Uterus (tissue), 4 donors: Measurements from ENCODE around the gene FDXR. TPM values are rescaled to one million over a fixed set of nuclear protein-coding genes. Genes with fewer than 3 reads are reported as not detected.

Experiments used
- DNase-seq, 2 donors: peaks; one replicate each; pipeline ENCODE4 v3.0.0-alpha.2; 2019 to 2020
- H3K27ac ChIP-seq, 2 donors: fragments of 200-600 bp; sonication (generic); 1 replicate in 1 of 2; 2 replicates in 1 of 2; pipeline ENCODE4 v1.5.1; 2016 to 2018
- H3K27me3 ChIP-seq, 2 donors: fragments of 200-600 bp; sonication (generic); one replicate each; pipeline ENCODE4 v1.5.1; 2018 to 2019; ENCODE audit warnings: control low read depth in 1 of 2
- H3K36me3 ChIP-seq, 2 donors: fragments of 200-600 bp; sonication (generic); one replicate each; pipeline ENCODE4 v1.5.1; 2019; ENCODE audit warnings: control low read depth in 1 of 2
- H3K4me1 ChIP-seq, 2 donors: fragments of 200-600 bp; sonication (generic); one replicate each; pipeline ENCODE4 v1.5.1; 2018 to 2019; ENCODE audit warnings: control low read depth in 1 of 2
- H3K4me3 ChIP-seq, 2 donors: fragments of 200-600 bp; sonication (generic); 1 replicate in 1 of 2; 2 replicates in 1 of 2; pipeline ENCODE4 v1.5.1; 2018 to 2019; ENCODE audit warnings: mild to moderate bottlenecking in 1 of 2
- H3K9me3 ChIP-seq, 2 donors: fragments of 200-600 bp; sonication (generic); one replicate each; pipeline ENCODE4 v1.5.1; 2019; ENCODE audit warnings: control low read depth in 1 of 2
- CTCF ChIP-seq, 4 experiments: fragments of 200-600 bp in 2 of 4; fragments of 450-650 bp in 2 of 4; sonication (generic) in 2 of 4; IDR thresholded peaks; one replicate each; pipeline ENCODE4 v1.5.1; 2016 to 2019; ENCODE audit warnings: antibody characterized with exemption in 4 of 4, mild to moderate bottlenecking in 2 of 4, moderate library complexity in 1 of 4
- POLR2A ChIP-seq, 2 donors: fragments of 450-650 bp; IDR thresholded peaks; one replicate each; pipeline ENCODE4 v1.6.1; 2016; ENCODE audit warnings: antibody characterized with exemption in 2 of 2, mild to moderate bottlenecking in 1 of 2, moderate library complexity in 1 of 2
- intact Hi-C: fragments of 100-400 bp; cut with DNase I; formaldehyde crosslinking; loops from one replicate; pipeline ENCODE4 v1.15.1; 2023; ENCODE audit warnings: low total_unique reads
- total RNA-seq, 4 donors: library from RNA; depleted of rRNA in 3 of 4; stranded (reverse); fragments of >200 nt in 3 of 4; gene quantifications; one replicate each; pipeline versions ENCODE4 v1.1.0 to v1.2.4, GENCODE V29; 2014 to 2023
- donor health status: DM: yes; HTN: yes; CAD: no.

Gene FDXR
- total RNA-seq = 10 to 100 TPM in 1 of 4 donors, 1 to 10 TPM in 2, not detected in 1; 5.1 to 13.4 (median 7.2) TPM

GRCh38 chr17:74872313-74873036 is at the start of gene FDXR:
TSS of gene FDXR (minus strand) at chr17:74872994. CDS start at chr17:74872944, 50 bp downstream.
- H3K36me3 ChIP-seq = no peaks in the 10 kb centered on the region
- peak within 1 kb of the TSS; percentile 78 to 93 for H3K27ac ChIP-seq
- DNase-seq = no peak
- intact Hi-C loops = no loop called here
- H3K4me3 ChIP-seq = peak within 1 kb of the TSS; percentile 65 to 69
- H3K4me1 ChIP-seq = peaks cover 3 to 13% of the 10 kb centered on the region in 2 donors
- TF ChIP-seq CTCF (IDR thresholded peaks at IDR 0.05) = no peak
- peak; percentile 59 to 74 for TF ChIP-seq POLR2A (IDR thresholded peaks at IDR 0.05)
- no peaks in the 10 kb centered on the region for H3K9me3 ChIP-seq
- H3K27me3 ChIP-seq = no peaks in the 10 kb centered on the region

GRCh38 chr17:74922172-74922571 is 49.4 kb upstream of the FDXR start:
- intact Hi-C loops = no loop called here
- Histone ChIP-seq H3K4me1 (peaks cover 0 to 11% of the 10 kb centered on the region in 2 donors), H3K36me3 (no peaks in the 10 kb centered on the region), H3K9me3 (no peaks in the 10 kb centered on the region), H3K27me3 (no peaks in the 10 kb centered on the region), H3K27ac (no peak overlapping the region), H3K4me3 (peak overlapping the region in 1 of 2 donors; percentile 32)
- TF ChIP-seq POLR2A (IDR thresholded peaks at IDR 0.05) = no peak
- DNase-seq = peak in 1 of 2 donors; percentile 23

- Histone ChIP-seq H3K36me3 (no peaks in the 10 kb centered on the region), H3K4me3 (no peak overlapping the region), H3K27ac (no peak overlapping the region), H3K4me1 (peaks cover 0 to 11% of the 10 kb centered on the region in 2 donors), H3K9me3 (no peaks in the 10 kb centered on the region), H3K27me3 (no peaks in the 10 kb centered on the region)
- no peak for DNase-seq
- TF ChIP-seq POLR2A (IDR thresholded peaks at IDR 0.05) (no peak), CTCF (IDR thresholded peaks at IDR 0.05) (no peak)
- intact Hi-C loops = no loop called here
These were observed 49.0 kb upstream of the FDXR start for GRCh38 chr17:74921769-74922168.

GRCh38 chr17:74921026-74921681 is 48.4 kb upstream of the FDXR start:
- no peaks in the 10 kb centered on the region for H3K27me3 ChIP-seq
- no peak overlapping the region for H3K27ac ChIP-seq
- H3K4me1 ChIP-seq = peaks cover 0 to 11% of the 10 kb centered on the region in 2 donors
- H3K36me3 ChIP-seq = no peaks in the 10 kb centered on the region
- H3K4me3 ChIP-seq = no peak overlapping the region
- TF ChIP-seq POLR2A (IDR thresholded peaks at IDR 0.05) (no peak), CTCF (IDR thresholded peaks at IDR 0.05) (no peak)
- peak; percentile 29 to 36 for DNase-seq
- H3K9me3 ChIP-seq = no peaks in the 10 kb centered on the region
- intact Hi-C loops = no loop called here

- TF ChIP-seq POLR2A (IDR thresholded peaks at IDR 0.05) (no peak), CTCF (IDR thresholded peaks at IDR 0.05) (no peak)
- H3K27me3 ChIP-seq = no peaks in the 10 kb centered on the region
These were observed 47.8 kb upstream of the FDXR start for GRCh38 chr17:74920642-74921025.

More at GRCh38 chr17:74920642-74921025, 47.8 kb upstream of the FDXR start:
- intact Hi-C loops = no loop called here
- H3K27ac ChIP-seq = no peak overlapping the region
- no peak for DNase-seq
- peaks cover 0 to 11% of the 10 kb centered on the region in 2 donors for H3K4me1 ChIP-seq
- H3K36me3 ChIP-seq = no peaks in the 10 kb centered on the region
- H3K4me3 ChIP-seq = no peak overlapping the region
- H3K9me3 ChIP-seq = no peaks in the 10 kb centered on the region
